Measurements from ENCODE around the gene STARD6. TPM values are rescaled to one million over a fixed set of nuclear protein-coding genes. Genes with fewer than 3 reads are reported as not detected.

STARD6 gene
- total and polyA plus RNA-seq, 10 of the 15 experiments (the other 5 are each of a cell fraction or from before 2014, with no cell fraction given) = 0.10 to 0.84 (median 0.34) TPM; not detected in 3

GRCh38 chr18:54378057-54378456 lies 20.4 kb upstream of the STARD6 start (continued):
- TF ChIP-seq PRDM15 (CRISPR knock-in tag; IDR thresholded peaks at IDR 0.05) = no peak
- no peak for TF ChIP-seq IKZF2 (IDR thresholded peaks at IDR 0.05)
- TF ChIP-seq CBFB (IDR thresholded peaks at IDR 0.05; ENCODE audit: low read depth) = no peak

- H3K4me1 ChIP-seq (ENCODE audit: control insufficient read depth, insufficient read depth, low read length) = peaks cover 3% of the 10 kb centered on the region
- H3K4me3 ChIP-seq = no peak overlapping the region
- no TSS peak for BruUV-seq (replicated peaks)
- ChIA-PET POLR2A (no interaction called here), CTCF (interaction anchor here (1.5 kb wide), 1 partner anchor 90 kb away, joined by 4 read pairs; no protein-coding TSS in a partner anchor), RAD21 (ENCODE audit: unreplicated experiment) (no interaction called here), SMC1A (ENCODE audit: uncharacterized antibody, unreplicated experiment) (interaction anchor here (0.8 to 1.4 kb wide), 3 partner anchors 69 to 178 kb away, joined by 3 to 4 read pairs (median 4); no protein-coding TSS in a partner anchor)
- H3K4me2 ChIP-seq (ENCODE audit: control insufficient read depth, insufficient read depth) = no peak overlapping the region
- no peak overlapping the region for H3K27ac ChIP-seq (ENCODE audit: control insufficient read depth, insufficient read depth)
- DNase-seq (ENCODE audit: low read depth, low spot score) = no peak
- H4K20me1 ChIP-seq (ENCODE audit: control insufficient read depth, insufficient read depth) = no peaks in the 10 kb centered on the region
- no peak overlapping the region for H2AFZ ChIP-seq (ENCODE audit: control insufficient read depth, low read depth, low read length)
- WGBS (ENCODE audit: insufficient coverage, insufficient replicate concordance, low lambda C conversion rate, missing lambda C conversion rate) = 82% methylated on average over 3 of the region's 3 CpGs
- peaks cover 12% of the 10 kb centered on the region for H3K79me2 ChIP-seq (ENCODE audit: control insufficient read depth, insufficient read depth, low read length)
- no peak overlapping the region for H3K9ac ChIP-seq (ENCODE audit: control insufficient read depth, insufficient read depth, low read length)
- ATAC-seq = no peak
- H3K9me3 ChIP-seq (replicated peaks; ENCODE audit: control insufficient read depth, insufficient read depth, low read length) = no peaks in the 10 kb centered on the region
- in situ Hi-C loops (cut with MboI) (no loop called here), intact Hi-C loops (cut with micrococcal nuclease; ENCODE audit: unreplicated experiment) (no loop called here)
- no peak for FAIRE-seq
- H3K36me3 ChIP-seq (ENCODE audit: control insufficient read depth in 2 of 2, insufficient read depth in 2 of 2, low read length in 1 of 2) = 0 out of 4 replicates have a peak, but pooled peaks cover 0 to 3% of the 10 kb centered on the region in 2 experiments
- TF ChIP-seq RELB (IDR thresholded peaks at IDR 0.05; ENCODE audit: low read depth) (no peak), FOS (IDR thresholded peaks at IDR 0.05; ENCODE audit: borderline replicate concordance, extremely low read depth, insufficient read length) (no peak), MTA3 (IDR thresholded peaks at IDR 0.05; ENCODE audit: borderline replicate concordance, low read length) (no peak)
- no peaks in the 10 kb centered on the region for H3K27me3 ChIP-seq (replicated peaks in 1 of 2; ENCODE audit: control insufficient read depth in 2 of 2, insufficient read depth in 2 of 2, low read length in 1 of 2)
Measured at GRCh38 chr18:54360406-54360805, 2.7 kb upstream of the STARD6 start.

Data from GM12878 (cell line).